ENCODE data around the gene CAMK4. TPM values are rescaled to one million over a fixed set of nuclear protein-coding genes. Genes with fewer than 3 reads are reported as not detected.

Gene CAMK4
- total RNA-seq, 2 donors from 2014 or later, result 0.53 to 0.63 TPM

DNA sequence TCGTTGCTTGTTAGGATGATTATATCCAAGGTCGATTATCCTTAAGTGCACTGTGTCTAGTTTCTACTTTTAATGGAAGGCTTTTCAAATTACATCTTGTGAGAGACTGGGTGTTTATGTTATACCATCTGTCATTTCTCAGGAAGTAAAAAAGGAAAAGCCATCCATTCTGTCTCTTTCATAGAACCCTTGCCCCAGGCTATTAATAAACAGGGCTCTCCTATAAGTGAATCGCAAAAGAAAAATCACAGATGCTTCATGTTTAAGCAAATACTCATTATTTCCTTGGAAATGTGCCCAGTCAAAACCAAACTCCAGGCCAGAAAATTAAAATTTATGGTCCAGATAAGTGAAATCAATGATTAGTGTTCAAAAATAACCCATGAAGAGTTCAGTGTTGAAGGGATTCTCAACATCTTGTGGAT, 230.0 kb downstream of the CAMK4 start:
- no peak for DNase-seq
- no peak for ATAC-seq
- intact Hi-C loops (cut with DNase I), result no loop called here

DNA sequence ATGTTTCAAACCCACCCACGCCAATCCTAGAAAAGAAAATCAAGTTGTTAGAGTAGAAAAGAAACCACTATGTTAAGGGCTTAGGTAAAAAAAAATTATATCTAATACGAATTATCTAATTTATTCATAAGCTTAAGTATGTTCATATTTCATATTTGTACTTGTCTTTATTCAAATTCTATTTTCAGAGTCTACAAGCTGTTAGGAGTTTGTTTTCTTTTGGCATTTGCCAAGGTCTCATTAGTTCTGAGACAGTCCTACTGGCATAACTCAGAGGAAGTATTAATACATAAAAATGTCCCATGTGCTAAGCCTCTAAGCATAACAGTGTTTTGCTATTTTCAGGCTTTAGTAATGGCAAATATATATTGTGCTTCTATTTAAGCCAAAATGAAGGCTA, 230.6 kb downstream of the CAMK4 start:
- intact Hi-C loops (cut with DNase I), result no loop called here
- ATAC-seq (no peak), DNase-seq (no peak)

DNA sequence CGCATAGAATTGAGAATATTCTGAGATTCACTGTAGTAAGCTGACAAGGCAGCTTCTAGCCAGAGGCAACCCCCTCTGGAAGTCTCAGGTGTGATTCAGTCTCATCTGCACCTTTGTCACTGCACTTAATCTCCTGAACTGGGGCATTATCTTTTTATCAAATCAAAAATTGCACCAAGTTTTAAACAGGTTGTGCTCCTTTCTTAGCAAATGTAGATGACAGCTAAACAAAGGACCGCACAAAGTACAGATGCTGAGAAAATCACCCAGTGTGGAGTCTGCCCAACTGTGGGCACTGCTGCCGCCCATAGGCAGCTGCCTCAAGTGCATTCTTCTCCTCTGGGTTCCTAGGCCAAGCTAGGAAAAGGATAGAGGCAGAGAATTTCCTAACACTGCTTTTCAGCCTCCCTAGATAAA, 237.1 kb downstream of the CAMK4 start:
- intact Hi-C loops (cut with DNase I), result no loop called here
- ATAC-seq (peak; percentile 49 to 61), DNase-seq (no peak)

DNA sequence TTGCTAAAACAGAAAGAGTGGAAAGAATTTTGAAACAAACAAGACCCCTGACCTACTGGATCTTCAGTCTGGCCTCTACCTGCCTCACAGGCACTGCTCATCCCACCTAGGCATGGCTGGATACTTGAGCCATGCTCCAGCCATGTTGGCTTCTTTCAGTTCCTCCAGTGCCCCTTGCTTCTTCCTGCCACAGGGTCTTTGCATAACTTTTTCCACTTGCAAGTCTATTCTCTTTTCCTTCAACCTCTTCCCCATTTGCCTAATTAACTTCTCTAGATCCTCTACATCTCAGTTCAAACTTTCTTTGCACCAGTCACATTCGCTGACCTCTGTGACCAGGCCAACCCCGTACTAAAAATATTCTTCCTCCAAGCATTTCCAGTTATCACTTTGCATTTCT, 237.8 kb downstream of the CAMK4 start:
- DNase-seq, result no peak
- ATAC-seq, result no peak
- intact Hi-C loops (cut with DNase I), result no loop called here

DNA sequence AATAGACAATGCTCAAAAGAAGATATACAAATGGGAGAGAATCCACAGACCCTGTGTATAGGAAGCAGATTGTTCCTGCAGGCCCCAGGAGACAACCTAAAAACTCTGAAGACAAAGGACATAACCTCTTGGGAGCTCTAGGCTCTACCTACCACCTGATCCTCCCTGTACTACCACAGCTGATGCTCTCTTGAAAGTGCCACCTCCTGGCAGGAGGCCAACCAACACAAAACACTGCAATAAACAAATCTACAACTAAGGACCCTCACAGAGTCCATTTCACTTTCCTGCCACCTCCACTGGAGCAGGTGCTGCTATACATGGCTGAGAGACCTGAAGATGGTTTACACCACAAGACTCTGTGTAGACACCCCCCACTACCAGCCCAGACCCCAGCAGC, 239.1 kb downstream of the CAMK4 start:
- intact Hi-C loops (cut with DNase I), result no loop called here
- DNase-seq (no peak), ATAC-seq (no peak)

DNA sequence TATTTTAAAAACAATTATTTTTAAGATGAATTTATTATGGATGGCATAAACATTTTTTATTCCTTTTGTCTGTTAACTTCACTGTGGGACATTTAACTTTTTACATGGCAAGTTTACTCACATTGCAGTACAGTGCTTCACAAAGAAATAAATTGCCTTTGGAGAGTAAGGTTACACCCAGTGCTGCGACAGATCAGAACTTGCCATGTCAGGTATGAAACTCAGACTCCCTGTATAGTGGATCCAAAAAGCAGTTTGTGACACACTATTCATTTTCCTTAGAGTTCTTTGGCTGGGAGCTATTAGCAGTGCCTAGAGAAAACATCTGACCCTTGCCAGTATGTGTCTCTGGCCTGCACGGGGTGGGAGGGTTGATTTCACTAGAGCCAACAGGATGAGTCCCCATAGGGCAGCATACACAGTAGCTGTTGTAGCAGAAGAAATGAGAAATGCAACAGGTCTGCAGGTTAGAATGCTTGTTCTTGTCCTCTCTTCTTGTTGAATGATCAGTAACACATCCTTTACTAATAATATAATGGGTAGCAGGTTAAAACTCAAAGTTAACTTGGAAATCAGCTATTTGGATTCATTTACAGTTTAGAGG, 245.2 kb downstream of the CAMK4 start:
- DNase-seq, result no peak
- intact Hi-C loops (cut with DNase I), result no loop called here
- ATAC-seq, result no peak

DNA sequence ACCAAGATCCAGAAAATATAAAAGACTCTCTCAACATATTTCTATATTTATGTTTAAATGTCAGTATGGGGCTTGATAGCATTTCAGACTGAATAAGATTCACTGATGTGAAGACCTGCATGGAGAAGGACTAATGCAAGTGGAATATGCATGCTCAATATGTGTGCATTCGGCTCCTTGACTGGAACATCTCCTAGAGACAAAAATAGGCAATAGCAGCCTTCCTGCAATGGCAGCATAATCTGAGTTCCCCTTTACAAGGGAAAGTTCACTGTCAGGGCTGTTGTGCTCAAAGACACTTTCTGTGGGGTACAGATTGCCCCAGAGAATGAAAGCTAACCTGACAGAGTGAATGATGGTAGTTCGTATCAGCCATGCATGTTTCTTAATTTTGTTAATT, 245.7 kb downstream of the CAMK4 start:
- DNase-seq, result no peak
- no peak for ATAC-seq
- intact Hi-C loops (cut with DNase I), result no loop called here

DNA sequence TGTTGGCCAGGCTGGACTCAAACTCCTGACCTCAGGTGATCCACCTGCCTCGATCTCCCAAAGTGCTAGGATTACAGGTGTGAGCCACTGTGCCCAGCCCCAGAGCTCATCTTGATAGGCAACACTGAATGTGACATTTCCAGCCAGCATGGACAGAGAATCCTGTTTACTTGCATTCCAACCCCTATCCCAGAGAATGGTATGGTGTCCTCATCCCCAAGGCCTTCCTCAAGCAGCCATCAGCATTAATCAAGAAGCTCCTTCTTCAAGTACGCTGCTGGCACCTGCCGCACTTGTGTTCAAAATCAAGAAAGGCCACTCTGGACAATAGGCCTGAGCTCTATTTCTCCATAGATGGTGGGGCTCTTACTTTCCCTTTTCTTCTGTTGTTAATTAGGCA, 247.9 kb downstream of the CAMK4 start:
- ATAC-seq (no peak), DNase-seq (no peak)
- intact Hi-C loops (cut with DNase I), result no loop called here

DNA sequence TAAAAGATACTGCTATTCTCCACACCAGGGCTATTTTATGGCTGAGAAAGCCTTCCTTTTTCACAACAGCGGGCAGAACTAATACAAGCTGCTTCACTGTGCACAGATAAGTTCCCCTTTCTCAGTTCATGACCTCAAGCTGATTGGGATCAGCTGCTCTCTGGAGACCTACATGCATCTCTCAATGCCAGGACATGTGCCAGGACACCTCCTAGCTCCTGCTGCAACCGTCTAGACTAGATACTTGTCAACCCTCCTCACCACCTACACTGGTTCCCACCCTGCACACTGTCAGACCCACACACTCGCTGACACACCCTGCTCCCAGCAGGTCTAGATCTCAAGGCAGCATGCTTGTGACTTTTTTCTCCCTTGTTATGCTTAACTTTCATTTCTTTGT, 248.4 kb downstream of the CAMK4 start:
- intact Hi-C loops (cut with DNase I), result no loop called here
- ATAC-seq (peak in 1 of 2 donors; percentile 41), DNase-seq (no peak)

DNA sequence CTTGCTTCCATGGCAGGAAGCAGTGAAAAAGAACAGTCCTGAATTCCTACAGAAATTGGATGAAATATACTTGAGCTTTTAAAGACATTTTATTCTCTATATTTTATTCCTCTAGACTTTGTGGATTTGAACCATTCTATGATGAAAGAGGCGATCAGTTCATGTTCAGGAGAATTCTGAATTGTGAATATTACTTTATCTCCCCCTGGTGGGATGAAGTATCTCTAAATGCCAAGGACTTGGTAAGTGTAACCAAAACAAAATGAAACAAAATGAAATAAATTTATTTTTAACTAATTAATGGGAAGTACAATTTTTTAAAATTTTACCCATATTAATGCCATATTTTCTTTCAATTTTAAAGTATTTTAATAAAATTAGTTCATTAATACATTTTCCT, 254.1 kb downstream of the CAMK4 start:
- DNase-seq, result no peak
- intact Hi-C loops (cut with DNase I), result no loop called here
- ATAC-seq, result no peak

DNA sequence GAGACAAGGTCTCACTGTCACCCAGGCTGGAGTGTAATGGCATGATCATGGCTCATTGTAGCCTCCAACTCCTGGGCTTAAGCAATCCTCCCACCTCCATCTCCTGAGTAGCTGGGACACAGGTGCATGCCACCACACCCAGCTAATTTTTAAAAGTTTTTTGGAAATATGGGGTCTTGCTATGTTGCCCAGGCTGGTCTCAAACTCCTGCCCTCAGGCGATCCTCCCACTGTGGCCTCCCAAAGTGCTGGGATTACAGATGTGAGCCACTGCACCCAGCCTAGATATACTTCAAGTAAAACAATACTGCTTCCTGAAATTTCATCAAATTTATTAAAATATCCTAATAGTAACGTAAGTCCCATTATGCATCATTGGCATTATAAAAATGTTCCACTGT, 254.7 kb downstream of the CAMK4 start:
- intact Hi-C loops (cut with DNase I), result no loop called here
- DNase-seq (no peak), ATAC-seq (no peak)

DNA sequence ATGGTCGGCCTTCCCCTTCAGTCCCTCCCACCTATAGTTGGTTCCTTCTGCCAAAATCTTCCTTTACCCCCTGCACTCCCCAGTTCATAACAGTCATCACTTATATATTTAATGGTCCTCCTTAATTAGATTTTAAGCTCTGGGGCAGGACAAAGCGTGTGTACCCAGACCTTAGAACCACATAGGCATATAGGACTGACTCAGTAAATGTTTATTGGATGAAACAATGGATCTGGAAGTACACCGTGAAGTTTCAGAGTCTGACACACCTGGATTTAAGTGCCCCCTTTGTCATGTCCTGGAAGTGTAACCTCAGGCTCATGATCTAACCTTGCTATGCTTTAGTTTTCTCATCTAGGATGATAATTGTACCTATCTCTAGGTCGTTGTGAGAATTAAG, 256.2 kb downstream of the CAMK4 start:
- intact Hi-C loops (cut with DNase I), result no loop called here
- no peak for DNase-seq
- no peak for ATAC-seq

DNA sequence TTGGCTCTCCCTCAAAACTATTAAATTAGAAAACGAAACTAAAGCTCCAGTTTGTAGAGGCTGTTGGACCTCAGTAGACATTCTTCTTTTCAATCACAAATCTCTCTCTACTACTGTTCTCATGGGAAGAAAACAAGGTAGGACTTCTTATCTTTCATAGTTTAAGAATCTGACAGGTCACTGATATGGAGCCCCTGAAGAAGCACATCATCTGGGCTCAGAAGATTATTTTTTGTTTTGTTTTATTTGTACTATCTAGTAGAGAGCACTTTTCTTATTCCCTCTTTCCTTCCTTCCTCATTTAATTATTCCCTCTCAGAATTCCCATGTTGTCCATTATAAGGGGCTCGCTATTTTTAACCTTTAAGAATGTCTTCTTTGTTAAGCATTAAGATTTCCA, 261.9 kb downstream of the CAMK4 start:
- DNase-seq (no peak), ATAC-seq (no peak)
- intact Hi-C loops (cut with DNase I), result no loop called here

DNA sequence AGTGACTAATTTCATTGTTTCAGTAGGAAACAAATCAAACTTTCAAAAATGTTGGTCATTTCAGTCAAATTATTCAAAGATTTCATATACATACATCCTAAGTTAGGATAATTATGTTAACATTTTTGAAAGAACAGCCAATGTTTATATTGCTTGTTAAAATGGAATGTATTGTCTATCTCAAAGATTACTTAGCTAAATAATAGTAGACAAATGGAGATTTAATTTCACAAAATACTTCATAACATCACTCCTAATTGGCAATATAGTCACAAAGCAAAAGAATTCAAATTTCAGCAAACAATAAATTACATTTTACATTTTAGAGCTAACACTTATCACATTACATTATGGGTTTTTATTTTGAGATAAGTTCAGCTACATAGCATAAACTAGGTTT, 262.7 kb downstream of the CAMK4 start:
- ATAC-seq, result no peak
- intact Hi-C loops (cut with DNase I), result no loop called here
- no peak for DNase-seq

DNA sequence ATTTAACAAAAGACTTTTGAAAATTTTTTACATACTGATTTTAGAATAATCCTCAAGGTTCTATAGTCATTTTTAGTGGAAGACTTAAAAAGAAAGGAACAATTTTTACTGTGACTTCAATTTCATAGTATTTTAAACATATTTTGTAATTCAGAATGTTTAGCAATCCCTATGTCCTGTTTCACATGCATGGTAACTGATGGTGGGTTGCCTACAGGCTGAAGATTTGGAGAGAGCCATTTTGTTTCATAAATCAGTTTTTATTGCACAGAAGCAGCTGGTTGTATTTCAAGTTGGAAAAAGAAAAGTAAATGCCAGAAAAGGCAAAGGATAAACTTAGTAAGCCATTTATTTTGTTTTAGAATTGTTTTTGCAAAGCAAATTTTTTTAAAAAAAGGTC, 264.2 kb downstream of the CAMK4 start:
- intact Hi-C loops (cut with DNase I), result no loop called here
- ATAC-seq (no peak), DNase-seq (no peak)

DNA sequence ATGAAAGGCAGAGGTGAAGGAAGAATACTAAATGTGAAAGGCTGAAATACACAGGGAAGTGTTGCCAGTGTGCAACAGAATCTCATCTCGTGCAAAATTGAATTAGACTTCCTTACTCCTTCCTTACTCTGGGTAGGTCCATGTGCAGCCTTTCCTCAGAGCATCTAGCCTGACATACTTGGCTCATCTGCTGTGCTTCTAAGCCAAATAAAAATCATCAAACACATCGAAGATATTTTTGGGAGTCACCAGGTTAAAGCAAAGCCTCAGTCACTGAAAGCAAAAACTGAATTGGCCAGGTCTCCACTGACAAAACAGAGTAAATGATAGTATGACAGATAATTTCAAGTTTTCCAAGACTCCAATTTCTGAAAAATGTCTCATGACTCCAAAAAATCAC, 268.8 kb downstream of the CAMK4 start:
- intact Hi-C loops (cut with DNase I), result no loop called here
- ATAC-seq (no peak), DNase-seq (no peak)

DNA sequence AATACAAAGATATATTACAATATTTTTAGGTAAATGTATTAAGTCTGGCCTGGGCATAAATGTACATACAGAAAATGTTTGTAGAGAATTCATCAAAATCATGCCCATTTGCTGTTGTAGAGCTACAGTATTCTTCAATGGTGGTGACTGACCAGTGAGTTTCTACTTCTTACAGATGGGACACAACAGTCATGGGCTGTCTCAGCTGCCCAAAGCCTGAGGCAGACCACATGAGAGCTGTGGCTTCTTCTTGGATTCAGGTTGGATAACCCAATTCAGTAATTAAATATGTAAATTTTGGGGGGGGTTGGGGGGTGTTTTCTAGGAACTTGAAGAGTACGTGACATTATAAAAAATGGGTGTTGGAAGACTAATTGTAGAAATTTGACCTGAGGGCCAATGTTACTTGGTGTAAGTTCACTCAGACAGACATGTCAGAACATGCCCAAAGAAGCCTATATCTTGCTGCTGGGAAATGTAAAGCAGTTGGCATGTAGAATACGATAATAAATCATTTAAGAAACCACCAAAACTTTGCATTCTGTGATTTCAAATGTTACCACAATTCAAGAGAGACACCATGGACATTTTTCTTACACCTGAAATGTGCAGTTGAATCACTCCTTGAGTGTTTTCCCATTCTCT, 270.3 kb downstream of the CAMK4 start:
- intact Hi-C loops (cut with DNase I), result no loop called here
- DNase-seq (no peak), ATAC-seq (no peak)

DNA sequence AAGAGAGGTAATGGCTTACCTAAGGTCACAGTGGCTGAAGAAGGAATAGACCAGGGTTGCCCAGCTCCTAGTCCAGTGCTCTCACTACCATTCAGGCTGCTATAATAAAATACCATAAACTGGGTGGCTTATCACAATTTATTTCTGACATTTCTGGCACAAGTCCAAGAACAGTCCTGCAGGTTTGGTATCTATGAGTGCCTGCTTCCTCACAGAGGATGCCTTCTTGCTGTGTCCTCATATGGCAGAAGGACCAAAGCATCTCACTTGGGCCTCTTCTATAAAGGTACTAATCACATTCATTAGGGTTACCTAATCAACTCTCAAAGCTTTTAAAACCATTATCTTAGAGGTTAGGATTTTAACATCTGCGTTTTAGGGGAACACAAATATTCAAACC, 271.0 kb downstream of the CAMK4 start:
- intact Hi-C loops (cut with DNase I), result no loop called here
- ATAC-seq, result no peak

DNA sequence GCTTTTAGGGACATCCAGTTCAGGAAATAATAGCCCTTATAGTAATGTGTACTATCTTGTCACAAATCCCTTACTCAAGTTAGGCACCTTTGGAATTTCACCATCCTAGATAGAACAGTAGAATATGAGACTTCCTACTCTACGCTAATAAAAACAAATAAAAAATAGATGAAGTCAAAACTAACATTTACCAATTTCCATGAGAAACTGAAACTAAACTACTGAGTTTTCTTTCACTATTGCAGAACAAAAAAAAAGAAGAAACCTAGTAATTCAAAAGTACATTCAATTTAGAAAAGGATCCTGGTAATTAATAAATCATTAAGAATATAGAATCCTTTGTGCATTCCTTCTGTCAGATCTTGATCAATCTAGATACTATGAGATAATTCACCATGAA, 274.2 kb downstream of the CAMK4 start:
- intact Hi-C loops (cut with DNase I), result no loop called here
- ATAC-seq, result no peak
- DNase-seq, result no peak

More for the DNA sequence above, 271.0 kb downstream of the CAMK4 start:
- no peak for DNase-seq

DNA sequence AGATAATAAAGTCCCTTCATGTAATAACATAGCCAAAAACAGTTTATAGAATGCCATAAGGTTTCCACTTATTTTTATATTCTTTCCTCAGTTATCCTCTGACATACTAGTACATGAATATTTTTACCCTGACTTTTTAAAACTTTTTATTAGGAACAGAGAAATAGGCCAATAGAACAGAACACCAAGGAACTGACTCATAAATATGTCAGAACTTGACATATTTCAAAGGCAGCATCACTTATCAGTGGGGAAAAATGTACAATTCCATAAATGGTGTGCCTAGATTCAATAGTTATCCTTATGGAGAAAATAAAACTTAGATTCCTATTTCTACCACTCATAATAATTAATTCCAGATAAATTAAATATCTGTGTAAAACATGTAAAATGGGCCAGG, 278.8 kb downstream of the CAMK4 start:
- DNase-seq (no peak), ATAC-seq (no peak)
- intact Hi-C loops (cut with DNase I), result no loop called here

DNA sequence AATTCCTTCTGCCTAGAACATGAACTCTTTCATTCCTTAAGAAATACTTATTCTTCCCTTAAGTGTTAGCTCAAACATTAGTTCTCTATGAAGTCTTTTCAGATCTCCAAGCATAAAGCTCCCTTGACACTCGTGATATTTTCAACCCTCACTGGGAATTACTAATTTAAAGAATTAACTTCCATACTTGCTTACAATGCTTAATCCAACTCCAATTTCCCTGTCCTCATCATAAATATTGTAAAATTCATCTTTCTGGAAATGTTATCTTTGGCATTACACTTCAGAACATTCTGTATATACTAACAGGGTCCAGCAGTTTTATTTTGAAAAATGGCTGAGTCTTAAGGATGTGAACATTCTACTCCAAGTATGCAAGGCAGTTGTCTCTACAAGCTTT, 280.9 kb downstream of the CAMK4 start:
- no peak for ATAC-seq
- no peak for DNase-seq
- intact Hi-C loops (cut with DNase I), result no loop called here

DNA sequence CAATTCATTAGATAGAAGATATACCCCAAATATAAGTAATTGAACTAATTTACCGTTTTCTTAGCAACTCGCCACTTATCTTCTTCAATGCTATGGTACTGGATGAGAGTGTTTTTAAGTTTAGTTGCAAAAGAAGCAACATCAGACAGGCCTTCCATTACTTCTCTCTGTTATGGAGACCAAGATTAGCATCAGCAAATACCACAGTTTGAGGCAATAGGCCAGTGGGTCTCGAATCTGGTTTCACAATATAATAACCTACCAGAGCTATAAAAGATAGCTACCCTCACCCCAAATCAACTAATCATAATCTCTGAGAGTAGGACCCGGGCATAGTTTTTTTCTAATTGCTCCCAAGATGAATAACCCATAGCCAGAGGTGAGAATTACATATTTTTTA, 283.1 kb downstream of the CAMK4 start:
- ATAC-seq (no peak), DNase-seq (no peak)
- intact Hi-C loops (cut with DNase I), result no loop called here
